Measurements from ENCODE around the gene MEF2C.
"Not testable (repeated sequence)": the region's sequence is repeated elsewhere in the genome, so short reads cannot be mapped to it uniquely, and the experiment has no call there.

The MEF2C gene

DNA sequence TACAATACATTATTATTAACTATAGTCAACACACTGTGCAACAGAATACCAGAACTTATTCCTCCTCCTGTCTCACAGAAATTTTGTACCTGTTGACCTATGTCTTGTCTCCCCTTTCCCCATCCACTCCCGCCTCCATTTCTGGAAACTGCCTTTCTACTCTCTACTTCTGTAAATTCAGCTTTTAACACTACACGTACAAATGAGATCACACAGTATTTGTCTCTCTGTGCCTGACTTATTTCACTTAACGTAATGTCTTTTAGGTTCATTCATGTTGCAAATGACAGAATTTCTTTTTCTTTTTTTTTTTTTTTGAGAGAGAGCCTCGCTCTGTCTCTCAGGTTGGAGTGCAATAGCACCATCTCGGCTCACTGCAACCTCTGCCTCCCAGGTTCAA is 19.5 kb downstream of the MEF2C start:
- no peak for DNase-seq

- no peak for DNase-seq
Observed at GRCh38 chr5:88862547-88863175, 20.3 kb downstream of the MEF2C start.

DNA sequence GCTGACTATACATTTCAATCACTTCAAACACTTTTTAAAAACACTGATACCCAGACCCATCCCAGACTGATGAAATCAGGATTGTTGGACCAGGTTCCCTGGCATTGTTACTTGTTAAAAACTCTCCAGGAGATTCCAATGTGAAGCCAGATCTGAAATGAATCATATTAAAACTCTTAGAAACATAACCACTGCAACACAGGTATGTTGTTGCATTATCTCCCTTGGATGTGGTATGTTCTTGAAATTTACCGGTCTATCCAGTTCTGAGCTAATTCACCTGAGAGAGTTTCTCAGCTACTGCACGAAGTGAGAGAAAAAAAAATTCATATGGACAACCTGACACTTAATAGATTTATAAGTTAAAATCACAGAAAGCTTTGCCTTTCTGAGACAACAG is 21.8 kb downstream of the MEF2C start:
- no peak for DNase-seq

DNA sequence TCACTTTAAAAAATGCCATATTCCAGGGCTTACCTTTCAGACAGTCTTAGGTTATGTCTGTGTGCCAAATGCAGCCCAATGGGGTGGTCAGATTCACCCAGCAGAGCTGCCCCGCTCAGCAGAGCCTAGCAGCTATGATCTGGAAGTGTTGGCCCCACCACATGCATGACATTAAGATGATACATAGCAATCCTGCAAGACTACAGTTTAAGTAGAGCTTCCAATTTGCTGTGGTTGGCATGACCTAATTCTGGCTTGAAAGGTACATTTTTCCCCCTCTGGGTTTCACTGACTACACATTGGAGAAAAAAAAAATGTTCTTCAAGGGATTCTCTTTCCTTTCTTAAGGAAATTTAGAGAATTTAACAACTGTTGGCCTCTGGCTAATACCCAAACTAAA is 22.5 kb downstream of the MEF2C start:
- no peak for DNase-seq

DNA sequence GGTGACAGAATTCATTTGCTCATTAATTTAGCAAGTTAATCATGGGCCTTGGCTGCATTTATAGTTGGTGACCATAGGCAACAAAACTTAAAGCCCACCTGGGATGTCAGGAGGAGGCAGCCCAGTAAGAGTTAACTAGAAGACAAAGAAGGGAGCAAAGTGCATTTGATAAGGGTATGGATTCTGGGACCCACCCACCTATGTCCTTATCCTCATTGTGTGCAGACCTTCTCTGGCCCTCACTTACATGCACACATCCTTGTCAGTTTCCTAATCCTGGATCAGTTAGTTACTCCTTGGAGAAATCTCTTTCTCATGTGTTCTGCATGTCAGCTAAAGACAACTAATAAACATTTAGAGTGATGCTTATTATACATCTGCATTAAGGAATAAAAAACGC is 24.6 kb downstream of the MEF2C start:
- no peak for DNase-seq

DNA sequence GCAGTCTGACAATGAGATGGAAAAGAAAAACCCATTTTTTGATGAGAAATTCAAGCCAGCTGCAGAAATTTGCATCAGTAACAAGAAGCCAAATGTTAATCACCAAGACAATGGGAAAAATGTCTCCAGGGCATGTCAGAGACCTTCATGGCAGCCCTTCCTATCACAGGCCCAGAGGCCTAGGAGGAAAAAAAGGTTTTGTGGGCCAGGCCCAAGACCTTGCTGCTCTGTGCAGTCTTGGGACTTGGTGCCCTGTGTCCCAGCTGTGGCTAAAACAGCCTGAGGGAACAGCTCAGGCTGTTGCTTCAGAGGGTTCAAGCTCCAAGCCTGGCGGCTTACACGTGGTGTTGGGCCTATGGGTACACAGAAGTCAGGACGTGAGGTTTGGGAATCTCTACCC is 26.6 kb downstream of the MEF2C start:
- not testable (repeated sequence) for DNase-seq

DNA sequence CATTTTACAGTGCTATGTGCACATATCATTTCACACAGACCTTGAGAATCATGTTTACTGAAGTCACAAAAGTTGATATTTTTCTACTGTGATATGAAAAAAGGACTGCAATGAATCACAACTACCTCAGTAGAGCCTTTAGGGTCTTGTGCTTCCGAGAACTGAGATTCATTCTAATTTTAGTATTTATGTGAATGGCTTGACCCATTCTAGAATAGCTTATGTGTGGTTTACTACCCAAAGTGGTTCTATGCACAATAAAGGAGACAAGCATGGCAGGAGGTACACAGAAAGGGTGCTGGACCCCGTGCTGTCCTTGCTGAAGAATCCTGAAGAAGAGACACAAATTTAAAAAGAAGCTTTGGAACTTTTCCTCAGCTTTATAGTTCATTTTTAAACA is 28.2 kb downstream of the MEF2C start:
- DNase-seq, result no peak

GRCh38 chr5:88847420-88847819 is 35.6 kb downstream of the MEF2C start:
- DNase-seq, result no peak

GRCh38 chr5:88846434-88846833 is 36.5 kb downstream of the MEF2C start:
- no peak for DNase-seq

DNA sequence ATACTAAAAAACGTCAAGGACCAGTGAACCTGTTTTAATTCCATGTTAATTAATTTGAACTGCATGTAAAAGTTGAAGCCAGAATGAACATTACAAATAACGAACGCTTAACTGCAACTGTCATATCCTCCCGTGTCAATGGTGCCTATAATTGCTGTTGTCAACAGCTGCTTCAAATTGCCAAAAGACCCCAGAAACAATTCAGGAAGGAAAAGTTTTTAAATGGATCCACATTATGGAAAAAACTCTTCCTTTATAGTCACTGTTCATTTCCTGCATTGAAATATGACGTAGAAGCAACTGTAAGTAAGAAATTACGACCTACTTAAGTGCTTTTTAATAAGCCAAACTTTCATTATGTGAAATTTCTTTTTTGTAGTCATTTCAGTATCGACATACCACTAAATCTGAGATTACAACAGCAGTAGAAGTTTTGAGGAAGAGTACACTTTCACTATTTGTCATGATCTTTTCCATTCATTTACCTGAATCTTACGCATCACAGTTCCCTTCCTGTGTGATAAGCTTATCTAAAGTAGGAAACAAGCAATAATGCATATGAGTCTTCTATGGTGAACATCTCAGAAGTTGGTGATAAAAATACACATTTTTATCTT is 37.8 kb downstream of the MEF2C start:
- DNase-seq, result no peak

DNA sequence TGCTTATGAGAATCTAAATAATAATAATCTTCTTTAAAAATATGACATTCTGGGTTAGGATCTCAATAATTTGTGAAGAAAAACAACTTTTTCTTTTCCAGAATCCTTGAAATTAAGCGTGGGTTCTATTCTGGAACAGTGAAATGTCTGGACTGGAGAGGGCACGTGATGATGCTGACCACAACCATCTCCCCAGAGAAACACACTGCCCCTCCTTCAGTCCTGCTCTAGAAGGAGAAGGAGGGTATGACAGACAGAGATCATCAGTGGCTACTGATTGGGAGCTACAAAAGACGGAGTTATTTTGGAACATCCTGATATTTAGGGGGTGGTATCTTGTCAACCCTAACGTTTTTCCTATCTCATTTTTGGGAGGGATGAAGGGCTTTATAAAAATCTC is 40.2 kb downstream of the MEF2C start:
- DNase-seq, result no peak

DNA sequence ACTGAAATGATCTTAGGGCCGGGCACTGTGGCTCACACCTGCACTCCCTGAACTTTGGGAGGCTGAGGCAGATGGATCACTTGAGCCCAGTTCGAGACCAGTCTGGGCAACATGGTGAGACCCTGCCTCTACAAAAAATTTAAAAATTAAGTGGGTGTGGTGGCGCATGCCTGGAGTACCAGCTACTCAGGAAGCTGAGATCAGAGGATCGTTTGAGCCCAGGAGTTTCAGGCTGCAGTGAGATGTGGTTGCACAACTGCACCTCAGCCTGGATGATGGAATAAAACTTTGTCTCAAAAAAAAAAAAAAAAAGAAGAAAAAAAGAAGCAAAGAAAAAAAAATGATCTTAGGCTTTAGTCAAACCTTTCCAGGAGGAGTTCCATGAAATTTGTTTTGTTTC is 41.8 kb downstream of the MEF2C start:
- DNase-seq, result no peak

- DNase-seq, result no peak
Observed at GRCh38 chr5:88840495-88840894, 42.5 kb downstream of the MEF2C start.

- no peak for DNase-seq
Observed at GRCh38 chr5:88839238-88839637, 43.7 kb downstream of the MEF2C start.

GRCh38 chr5:88838500-88838899 is 44.5 kb downstream of the MEF2C start:
- DNase-seq, result no peak

DNA sequence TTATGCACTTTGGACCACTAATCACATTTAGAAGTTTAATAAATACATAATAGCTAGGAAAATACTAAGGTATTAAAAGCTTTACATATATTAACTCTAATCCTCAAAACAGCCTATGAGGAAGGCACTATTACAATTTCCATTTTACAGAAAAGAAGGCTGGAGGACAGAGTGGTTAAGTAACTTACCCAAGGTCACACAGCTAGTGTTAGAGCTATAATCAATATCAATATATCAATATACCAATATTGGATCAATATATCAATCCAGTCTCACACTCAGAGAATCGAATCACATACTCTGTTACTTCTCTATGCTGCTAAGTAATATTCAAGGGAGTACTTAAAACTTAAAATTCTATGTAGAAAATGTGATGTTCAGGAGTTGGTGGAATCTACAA is 45.2 kb downstream of the MEF2C start:
- DNase-seq, result no peak

- DNase-seq, result no peak
Observed at GRCh38 chr5:88837222-88837621, 45.8 kb downstream of the MEF2C start.

DNA sequence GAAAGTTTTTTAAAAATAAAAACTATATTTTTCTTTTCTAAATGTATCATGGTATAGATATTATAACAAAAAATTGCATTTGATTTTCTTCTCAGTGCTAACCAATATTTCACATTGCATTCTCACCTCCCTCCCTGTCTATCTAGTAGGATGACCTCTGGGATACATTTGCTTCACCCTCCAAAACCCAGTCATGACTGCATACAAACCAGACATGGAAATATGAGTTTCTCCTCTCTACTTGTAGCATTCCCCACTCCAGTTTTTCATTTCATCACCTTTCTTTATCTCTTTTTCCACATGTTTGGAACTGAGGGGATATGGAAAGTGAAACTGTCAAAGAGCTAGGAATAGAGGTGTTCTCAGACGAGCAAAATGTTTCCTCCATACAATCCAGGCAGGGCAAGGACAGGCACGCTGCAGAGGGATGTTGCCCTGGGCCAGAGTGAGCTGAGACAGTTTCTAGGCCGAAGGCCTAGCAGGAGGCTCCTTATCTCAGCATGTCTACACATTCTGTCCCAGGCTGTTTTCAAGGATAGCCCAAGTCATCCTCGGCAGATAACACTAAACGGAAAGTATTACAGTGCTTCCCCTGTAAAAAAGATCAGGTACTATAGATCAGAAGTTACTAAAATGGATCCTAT is 46.7 kb downstream of the MEF2C start:
- no peak for DNase-seq

DNA sequence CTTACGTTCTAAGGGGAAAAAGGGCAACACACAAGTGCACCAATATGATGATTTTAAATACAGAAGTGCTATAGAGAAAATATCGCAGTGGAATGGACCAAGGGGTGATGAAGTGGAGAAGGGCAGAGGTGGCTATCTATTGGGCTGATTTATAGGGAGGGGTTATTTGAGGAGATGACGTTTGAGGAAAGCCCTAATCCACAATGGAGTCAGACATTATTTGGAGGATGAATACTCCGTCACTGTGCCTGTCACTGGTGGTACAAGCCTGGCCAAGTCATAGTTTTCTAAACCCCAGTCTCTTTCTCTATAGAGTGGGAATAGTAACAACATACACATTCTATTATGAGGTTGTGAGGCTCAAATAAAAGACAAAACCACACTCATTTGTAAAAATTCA is 48.5 kb downstream of the MEF2C start:
- no peak for DNase-seq

DNA sequence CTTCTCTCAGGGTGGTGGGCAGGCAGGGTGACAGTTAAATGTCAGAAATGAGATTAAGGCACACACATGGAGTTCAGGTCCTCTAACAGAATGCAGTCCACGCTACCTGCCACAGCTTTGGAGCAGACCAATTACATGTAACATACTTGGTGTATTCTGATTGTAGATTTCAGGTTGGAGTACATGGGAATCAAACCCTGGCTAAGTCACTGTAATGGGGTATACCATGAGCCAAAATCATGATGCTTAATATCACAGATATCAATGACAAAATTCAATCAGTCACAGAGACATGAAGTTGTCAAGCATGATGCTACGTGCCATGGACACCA is 48.9 kb downstream of the MEF2C start:
- no peak for DNase-seq

- DNase-seq, result no peak
Observed at GRCh38 chr5:88833371-88834130, 49.4 kb downstream of the MEF2C start.

- no peak for DNase-seq
Observed at GRCh38 chr5:88831816-88832215, 51.2 kb downstream of the MEF2C start.

DNA sequence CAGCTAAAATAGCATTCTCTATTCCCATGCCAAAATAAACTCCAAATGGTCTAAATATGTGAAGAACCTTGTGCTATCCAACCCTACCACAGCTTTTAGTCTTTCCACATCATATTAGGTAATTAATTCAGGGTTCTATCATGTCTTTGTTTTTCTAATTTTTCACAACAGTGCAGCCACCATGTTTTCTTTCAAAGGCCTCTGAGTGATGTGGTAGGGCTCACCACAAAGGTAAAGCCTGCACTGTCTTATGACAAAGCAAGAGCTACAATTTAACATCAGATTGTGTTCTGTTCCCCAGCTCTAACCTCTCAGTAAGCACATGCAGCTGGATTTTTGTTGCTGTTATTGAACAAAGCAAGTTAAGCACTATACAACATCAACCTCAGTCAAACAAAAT is 52.4 kb downstream of the MEF2C start:
- DNase-seq, result no peak

DNA sequence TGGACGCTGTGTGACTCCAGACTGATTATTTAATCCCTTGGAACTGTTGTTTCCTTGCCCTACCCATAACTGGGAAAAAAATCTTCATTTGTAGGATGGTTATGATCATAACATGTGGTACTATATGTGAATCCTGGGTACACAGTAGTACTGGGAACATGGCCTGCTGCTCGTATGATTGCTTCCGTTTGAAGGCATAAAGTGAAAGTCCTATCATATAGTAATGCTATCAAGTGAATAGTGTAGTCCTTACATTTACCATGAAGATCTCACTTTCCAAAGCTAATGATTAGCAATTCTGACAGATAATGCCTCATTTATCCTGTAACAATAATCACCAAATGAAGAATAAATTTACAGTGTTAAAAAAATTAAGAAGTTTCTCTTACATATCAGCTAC is 53.2 kb downstream of the MEF2C start:
- DNase-seq, result no peak

All from right kidney (tissue), 1 donor.